HepG2 (cell line): ENCODE measurements around the gene TMEM121. TPM values are rescaled to one million over a fixed set of nuclear protein-coding genes. Genes with fewer than 3 reads are reported as not detected.

Experiments used
- ATAC-seq: fragments of 200-7000 bp; cut with Tn5 transposase; 3 replicates; pipeline ENCODE4 v1.9.1; 2020; ENCODE audit warnings: mild to moderate bottlenecking, moderate library complexity
- BruUV-seq: library from RNA; stranded (reverse); fragments of 400-500 nt; replicated peaks from 2 replicates; lab custom pipeline; 2021; lab: Mats Ljungman, UMichigan
- CTCF ChIA-PET: fragments of 300-600 bp; formaldehyde crosslinking; extraction: SDS; loops from one replicate; lab custom pipeline; 2021; ENCODE audit warnings: low total read pairs, inconsistent platforms, low intra/inter-chr PET ratio; lab: Yijun Ruan, JAX
- POLR2A ChIA-PET: fragments of 350-600 bp; sonication (Branson Sonifier 250); formaldehyde crosslinking; loops from one replicate; lab custom pipeline; 2020; ENCODE audit warnings: antibody characterized with exemption, inconsistent platforms; lab: Yijun Ruan, JAX
- DNase-seq: peaks from one replicate; pipeline ENCODE4 v3.0.0-alpha.2; 2015; ENCODE audit warnings: low spot score
- FAIRE-seq: peaks from 3 replicates; lab custom pipeline; 2011; peaks lifted over from hg19 to GRCh38; lab: Jason Lieb, UNC
- H2AFZ ChIP-seq: one replicate; pipeline ENCODE4 v1.6.1; 2011; ENCODE audit warnings: low read length, inconsistent platforms
- H3K27ac ChIP-seq: fragments of 300-600 bp; 3 replicates; pipeline ENCODE4 v1.8.0; 2011; ENCODE audit warnings: mixed run types, mild to moderate bottlenecking, mixed read lengths, low read length, inconsistent platforms; ENCODE audit not compliant: insufficient read depth; ENCODE audit errors: extremely low read length
- H3K27me3 ChIP-seq, 2 experiments: fragments of 200-600 bp in 1 of 2; 2 replicates in 1 of 2; 3 replicates in 1 of 2; pipeline versions ENCODE4 v1.6.0 to v1.8.0; 2011; ENCODE audit warnings: low read length in 2 of 2, mild to moderate bottlenecking in 2 of 2, moderate library complexity in 2 of 2, inconsistent platforms in 1 of 2; ENCODE audit not compliant: insufficient read depth in 2 of 2, control insufficient read depth in 1 of 2
- H3K36me3 ChIP-seq, 2 experiments: fragments of 200-600 bp in 1 of 2; replicated peaks in 1 of 2; 2 replicates in 1 of 2; 3 replicates in 1 of 2; pipeline versions ENCODE4 v1.5.1 to v1.8.0; 2011; ENCODE audit warnings: low read length in 2 of 2, inconsistent platforms in 1 of 2; ENCODE audit not compliant: insufficient read depth in 2 of 2, control insufficient read depth in 1 of 2
- H3K4me1 ChIP-seq: 2 replicates; pipeline ENCODE4 v1.5.1; 2012; ENCODE audit warnings: low read length, inconsistent platforms; ENCODE audit not compliant: insufficient read depth
- H3K4me2 ChIP-seq: 2 replicates; pipeline ENCODE4 v1.6.0; 2011; ENCODE audit warnings: low read depth, low read length, inconsistent platforms
- H3K4me3 ChIP-seq, 3 experiments: fragments of 200-600 bp in 1 of 3; sonication (generic), shearing (Covaris generic) in 1 of 3; replicated peaks in 1 of 3; 2 replicates each; pipeline ENCODE4 v1.5.1; 2011 to 2016; ENCODE audit warnings: low read length in 3 of 3, inconsistent platforms in 2 of 3, low read depth in 2 of 3, mild to moderate bottlenecking in 2 of 3, control low read depth in 1 of 3, mixed read lengths in 1 of 3; ENCODE audit not compliant: insufficient read depth in 1 of 3
- H3K79me2 ChIP-seq: one replicate; pipeline ENCODE4 v1.6.1; 2011; ENCODE audit warnings: low read length, inconsistent platforms; ENCODE audit not compliant: insufficient read depth
- H3K9ac ChIP-seq: 2 replicates; pipeline ENCODE4 v1.6.0; 2011; ENCODE audit warnings: mild to moderate bottlenecking, low read depth, low read length, inconsistent platforms; ENCODE audit not compliant: insufficient read depth
- H3K9me3 ChIP-seq: 2 replicates; pipeline ENCODE4 v1.5.1; 2012; ENCODE audit warnings: mild to moderate bottlenecking, low read length
- H4K20me1 ChIP-seq: 2 replicates; pipeline ENCODE4 v1.6.0; 2011; ENCODE audit warnings: inconsistent platforms, mild to moderate bottlenecking, low read length, moderate library complexity; ENCODE audit not compliant: insufficient read depth
- AKNA ChIP-seq: sonication (generic); formaldehyde crosslinking; IDR thresholded peaks from 2 replicates; pipeline ENCODE4 v1.4.0; 2020; ENCODE audit warnings: missing genetic modification reagents, borderline replicate concordance
- ARNT ChIP-seq: fragments of 450-650 bp; IDR thresholded peaks from 2 replicates; pipeline ENCODE4 v1.6.1; 2017
- CTCF ChIP-seq: sonication (generic); formaldehyde crosslinking; IDR thresholded peaks from 2 replicates; pipeline ENCODE4 v1.5.0; 2020; ENCODE audit warnings: mild to moderate bottlenecking, missing genetic modification reagents, moderate library complexity
- KDM2A ChIP-seq: sonication (generic); formaldehyde crosslinking; IDR thresholded peaks from 2 replicates; pipeline ENCODE4 v1.4.0; 2020; ENCODE audit warnings: low read depth, missing genetic modification reagents, borderline replicate concordance
- PATZ1 ChIP-seq: sonication (generic); formaldehyde crosslinking; IDR thresholded peaks from 2 replicates; pipeline ENCODE4 v1.4.0; 2020; ENCODE audit warnings: missing genetic modification reagents
- TOPORS ChIP-seq: sonication (generic); formaldehyde crosslinking; IDR thresholded peaks from 2 replicates; pipeline ENCODE4 v1.8.0; 2023; ENCODE audit warnings: mild to moderate bottlenecking, missing genetic modification reagents
- ZBTB14 ChIP-seq: sonication (generic); formaldehyde crosslinking; IDR thresholded peaks from 2 replicates; pipeline ENCODE4 v1.4.0; 2020; ENCODE audit warnings: missing genetic modification reagents
- ZBTB25 ChIP-seq: IDR thresholded peaks from 2 replicates; pipeline ENCODE4 v1.6.1; 2018; ENCODE audit warnings: missing genetic modification reagents
- ZC3H13 ChIP-seq: sonication (generic); formaldehyde crosslinking; IDR thresholded peaks from 2 replicates; pipeline ENCODE4 v1.8.1; 2023; ENCODE audit warnings: mild to moderate bottlenecking, missing genetic modification reagents, moderate library complexity
- ZNF382 ChIP-seq: sonication (generic); formaldehyde crosslinking; IDR thresholded peaks from 2 replicates; pipeline ENCODE4 v1.5.0; 2020; ENCODE audit warnings: missing genetic modification reagents, mild to moderate bottlenecking, borderline replicate concordance
- ZNF460 ChIP-seq: sonication (generic); formaldehyde crosslinking; IDR thresholded peaks from 2 replicates; pipeline ENCODE4 v1.5.1; 2020; ENCODE audit warnings: missing genetic modification reagents, mild to moderate bottlenecking, borderline replicate concordance
- ZNF724P ChIP-seq: sonication (generic); formaldehyde crosslinking; IDR thresholded peaks from 2 replicates; pipeline ENCODE4 v1.8.0; 2022; ENCODE audit warnings: missing genetic modification reagents, borderline replicate concordance
- ZNF775 ChIP-seq: sonication (generic); formaldehyde crosslinking; IDR thresholded peaks from 2 replicates; pipeline ENCODE4 v1.4.0; 2020; ENCODE audit warnings: missing genetic modification reagents, mild to moderate bottlenecking, moderate library complexity, borderline replicate concordance
- WGBS: methylation state at CpG from one replicate; pipeline ENCODE4 v1.1.6; 2017; ENCODE audit warnings: low lambda C conversion rate; 5-methylcytosine and 5-hydroxymethylcytosine counted together
- in situ Hi-C: cut with HindIII; loops from 2 replicates; pipeline ENCODE4 v1.10.0; 2017; ENCODE audit warnings: low pct_unique_long_range_greater_than_20kb; ENCODE audit not compliant: extremely low pct_ligation_motif_present
- intact Hi-C: fragments of 100-400 bp; cut with micrococcal nuclease; formaldehyde crosslinking; loops from one replicate; pipeline ENCODE4 v1.10.0; 2022; ENCODE audit not compliant: unreplicated experiment
- polyA plus RNA-seq, 8 experiments: library from polyadenylated mRNA; depleted of rRNA in 3 of 8; stranded (reverse) in 7 of 8; unstranded in 1 of 8; fragments of >200 nt; fragmentation: Illumina TruSeq in 4 of 8; extraction: Trizol in 4 of 8; gene quantifications; 2 replicates each; pipeline versions ENCODE4 v1.2.1 to v1.2.3, GENCODE V29; 2011 to 2016; ENCODE audit warnings: low read depth in 4 of 8, missing spikeins in 1 of 8, mixed read lengths in 1 of 8; ENCODE audit not compliant: insufficient read depth in 1 of 8
- total RNA-seq, 5 experiments: library from RNA; depleted of rRNA; stranded (reverse); fragments of >200 nt; fragmentation: Illumina TruSeq; extraction: Trizol; gene quantifications; 2 replicates each; pipeline ENCODE4 v1.2.3, GENCODE V29; 2016; ENCODE audit warnings: low read depth in 1 of 5

Gene TMEM121
- total and polyA plus RNA-seq, 2 of the 13 experiments (the other 11 are each of a cell fraction or from before 2014, with no cell fraction given), result 6.6 to 19.0 TPM

- in situ Hi-C loops (loop anchor here (5.0 kb wide), 2 partner anchors 38 to 103 kb away; partner anchors contain the start of gene CRIP1), intact Hi-C loops (no loop called here)
- no peak for DNase-seq
- Histone ChIP-seq H3K4me3 (no peak overlapping the region), H3K27me3 (peaks cover 0 to 12% of the 10 kb centered on the region in 2 experiments; a peak in 1 of 5 replicates), H3K4me2 (peak overlapping the region; percentile 63; the same call in 1 of the 2 replicates), H3K36me3 (0 out of 5 replicates have a peak, but pooled peaks cover 0 to 6% of the 10 kb centered on the region in 2 experiments), H3K9ac (no peak overlapping the region), H4K20me1 (no peaks in the 10 kb centered on the region), H3K27ac (no peak overlapping the region), H3K9me3 (no peaks in the 10 kb centered on the region), H2AFZ (no peak overlapping the region), H3K4me1 (peaks cover 26% of the 10 kb centered on the region), H3K79me2 (no peaks in the 10 kb centered on the region)
- ChIA-PET POLR2A (no interaction called here), CTCF (interaction anchor here (4.1 kb wide), 1 partner anchor 44 kb away, joined by 15 read pairs; no protein-coding TSS in a partner anchor)
- FAIRE-seq, result no peak
- 65% methylated on average over 9 of the region's 9 CpGs for WGBS
- ATAC-seq, result no peak
- BruUV-seq, result no TSS peak
- TF ChIP-seq KDM2A (CRISPR knock-in tag) (no peak), ARNT (no peak), ZNF724P (CRISPR knock-in tag) (no peak), ZBTB25 (CRISPR knock-in tag) (no peak), TOPORS (CRISPR knock-in tag) (no peak), ZC3H13 (no peak), PATZ1 (CRISPR knock-in tag) (no peak), ZNF460 (CRISPR knock-in tag) (no peak), ZNF775 (CRISPR knock-in tag) (no peak), ZBTB14 (CRISPR knock-in tag) (no peak), CTCF (CRISPR knock-in tag) (no peak), AKNA (no peak), ZNF382 (CRISPR knock-in tag) (no peak)
These were observed 1.1 kb upstream of the TMEM121 start for GRCh38 chr14:105525326-105525725.
